GM13976 (cell line): Measurements from ENCODE around the gene DGKA.
A peak's percentile ranks its signal among the peaks of the same experiment; 100 is the strongest.

Experiments used
- DNase-seq: peaks from one replicate; pipeline ENCODE4 v3.0.0; 2012; ENCODE audit warnings: low spot score
- in situ Hi-C: fragments of 300-500 bp; cut with MboI; formaldehyde crosslinking; loops from one replicate; pipeline ENCODE4 v1.12.0; 2022; ENCODE audit warnings: low sequenced_read_pairs, mixed read lengths, inconsistent platforms; ENCODE audit not compliant: unreplicated experiment
- TF ChIP-seq, protein P1 (sequence below): IDR thresholded peaks from 2 replicates; pipeline ENCODE4 v1.5.1; 2012; ENCODE audit warnings: borderline replicate concordance, mild to moderate bottlenecking; ENCODE audit not compliant: insufficient read depth; ENCODE audit errors: extremely low read depth, missing control alignments, control extremely low read depth

DGKA gene

DNA sequence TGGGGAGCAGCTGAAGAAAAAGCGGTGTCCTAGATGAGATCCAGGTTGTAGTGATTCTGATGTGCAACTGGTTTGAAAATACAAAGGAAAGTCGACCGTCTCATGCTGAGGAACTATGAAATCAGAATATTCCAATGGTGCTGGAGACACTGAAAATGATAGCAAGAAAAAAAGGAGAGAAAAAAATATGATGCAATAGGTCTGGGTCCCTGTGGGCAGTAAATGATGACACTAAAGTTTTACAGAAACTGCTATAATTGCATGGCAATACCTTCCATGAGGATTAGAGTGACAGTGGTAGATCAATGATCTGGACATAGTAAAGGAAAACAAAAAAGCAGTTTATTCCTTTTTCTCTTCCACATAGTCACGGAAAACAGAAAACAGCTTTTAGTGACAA, 5.6 kb upstream of the DGKA start:
- no peak for DNase-seq
- in situ Hi-C loops: no loop called here
- TF ChIP-seq, protein P1, sequence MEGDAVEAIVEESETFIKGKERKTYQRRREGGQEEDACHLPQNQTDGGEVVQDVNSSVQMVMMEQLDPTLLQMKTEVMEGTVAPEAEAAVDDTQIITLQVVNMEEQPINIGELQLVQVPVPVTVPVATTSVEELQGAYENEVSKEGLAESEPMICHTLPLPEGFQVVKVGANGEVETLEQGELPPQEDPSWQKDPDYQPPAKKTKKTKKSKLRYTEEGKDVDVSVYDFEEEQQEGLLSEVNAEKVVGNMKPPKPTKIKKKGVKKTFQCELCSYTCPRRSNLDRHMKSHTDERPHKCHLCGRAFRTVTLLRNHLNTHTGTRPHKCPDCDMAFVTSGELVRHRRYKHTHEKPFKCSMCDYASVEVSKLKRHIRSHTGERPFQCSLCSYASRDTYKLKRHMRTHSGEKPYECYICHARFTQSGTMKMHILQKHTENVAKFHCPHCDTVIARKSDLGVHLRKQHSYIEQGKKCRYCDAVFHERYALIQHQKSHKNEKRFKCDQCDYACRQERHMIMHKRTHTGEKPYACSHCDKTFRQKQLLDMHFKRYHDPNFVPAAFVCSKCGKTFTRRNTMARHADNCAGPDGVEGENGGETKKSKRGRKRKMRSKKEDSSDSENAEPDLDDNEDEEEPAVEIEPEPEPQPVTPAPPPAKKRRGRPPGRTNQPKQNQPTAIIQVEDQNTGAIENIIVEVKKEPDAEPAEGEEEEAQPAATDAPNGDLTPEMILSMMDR: no peak

- no peak for DNase-seq
- in situ Hi-C loops: no loop called here
- TF ChIP-seq, protein P1: no peak
These were observed 4.9 kb upstream of the DGKA start for GRCh38 chr12:55925870-55926737.

DNA sequence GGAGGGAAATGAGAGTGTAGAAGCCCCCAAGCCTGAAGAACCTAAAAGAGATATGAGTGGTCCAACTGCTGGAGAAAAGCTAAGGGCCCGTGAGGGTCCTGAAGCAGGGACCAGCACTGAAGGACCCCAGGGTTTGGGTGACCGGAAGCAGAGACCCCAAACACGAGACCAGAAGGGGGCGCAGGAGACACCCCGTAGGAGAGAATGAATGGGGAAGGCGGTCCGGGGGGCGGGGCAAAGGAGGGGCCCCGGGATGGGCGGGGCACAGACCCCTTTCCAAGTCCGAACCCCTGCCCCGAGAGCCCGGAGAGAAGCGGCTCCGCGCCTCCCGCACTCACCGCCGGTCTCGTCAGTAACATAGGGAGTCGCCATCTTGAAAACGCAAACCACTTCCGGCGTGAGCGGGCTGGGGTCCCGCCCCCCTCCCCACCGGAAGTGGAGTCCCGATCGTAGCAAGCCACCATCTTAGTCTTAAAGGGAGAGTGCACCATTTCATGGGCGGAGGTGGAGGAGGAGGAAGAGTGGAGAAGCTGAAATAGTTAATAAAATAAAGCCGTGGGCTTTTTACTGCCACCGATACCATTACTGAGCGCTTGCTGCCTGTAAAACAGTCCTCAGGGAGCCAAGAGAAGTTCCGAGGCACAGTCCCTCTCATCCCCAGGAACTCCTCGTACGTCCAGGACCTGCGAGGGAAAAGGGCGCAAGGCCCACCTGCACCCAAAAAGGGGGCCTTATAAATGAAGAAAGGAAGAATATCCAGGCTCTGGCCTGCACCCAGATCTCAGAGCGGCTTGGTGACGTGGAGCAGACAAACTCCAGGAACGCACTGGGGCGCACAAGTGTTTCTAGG, 4.0 kb upstream of the DGKA start:
- in situ Hi-C loops: no loop called here
- TF ChIP-seq, protein P1: peak; percentile 80
- peak; percentile 93 for DNase-seq

- TF ChIP-seq, protein P1: no peak
- in situ Hi-C loops: no loop called here
- peak; percentile 79 for DNase-seq
These were observed 3.1 kb upstream of the DGKA start, which contains the start of gene PYM1 for GRCh38 chr12:55927588-55928502. TSS of gene PYM1 (minus strand) at chr12:55927894. CDS start at chr12:55927761, 133 bp downstream.

- TF ChIP-seq, protein P1: no peak
- in situ Hi-C loops: no loop called here
- DNase-seq: peak; percentile 84
These were observed 1.6 kb upstream of the DGKA start for GRCh38 chr12:55929306-55929791.
